ENCODE measurements around the gene CEACAM21. TPM values are rescaled to one million over a fixed set of nuclear protein-coding genes. Genes with fewer than 3 reads are reported as not detected.

Gene CEACAM21
- total RNA-seq, 1 donor from 2014 or later, result not detected

GRCh38 chr19:41616792-41617621 lies 41.0 kb downstream of the CEACAM21 start:
- no peak for TF ChIP-seq CTCF (IDR thresholded peaks at IDR 0.05; ENCODE audit: insufficient read depth, low read length, poor library complexity, severe bottlenecking)
- Histone ChIP-seq H3K36me3 (ENCODE audit: control insufficient read depth, insufficient read depth, low read length) (no peaks in the 10 kb centered on the region), H3K4me3 (ENCODE audit: low read depth, low read length) (no peak overlapping the region), H3K27me3 (ENCODE audit: control insufficient read depth, insufficient read depth, low read length) (no peaks in the 10 kb centered on the region)
- DNase-seq (ENCODE audit: low read depth), result no peak

GRCh38 chr19:41617941-41618730 lies 42.2 kb downstream of the CEACAM21 start:
- Histone ChIP-seq H3K4me3 (ENCODE audit: low read depth, low read length) (no peak overlapping the region), H3K27me3 (ENCODE audit: control insufficient read depth, insufficient read depth, low read length) (no peaks in the 10 kb centered on the region), H3K36me3 (ENCODE audit: control insufficient read depth, insufficient read depth, low read length) (no peaks in the 10 kb centered on the region)
- no peak for TF ChIP-seq CTCF (IDR thresholded peaks at IDR 0.05; ENCODE audit: insufficient read depth, low read length, poor library complexity, severe bottlenecking)
- no peak for DNase-seq (ENCODE audit: low read depth)

- Histone ChIP-seq H3K4me3 (ENCODE audit: low read depth, low read length) (no peak overlapping the region), H3K27me3 (ENCODE audit: control insufficient read depth, insufficient read depth, low read length) (no peaks in the 10 kb centered on the region), H3K36me3 (ENCODE audit: control insufficient read depth, insufficient read depth, low read length) (no peaks in the 10 kb centered on the region)
- no peak for TF ChIP-seq CTCF (IDR thresholded peaks at IDR 0.05; ENCODE audit: insufficient read depth, low read length, poor library complexity, severe bottlenecking)
- no peak for DNase-seq (ENCODE audit: low read depth)
These were observed 43.1 kb downstream of the CEACAM21 start for GRCh38 chr19:41619018-41619556.

GRCh38 chr19:41620171-41620570 lies 44.2 kb downstream of the CEACAM21 start:
- H3K36me3 ChIP-seq (ENCODE audit: control insufficient read depth, insufficient read depth, low read length), result no peaks in the 10 kb centered on the region
- no peak for TF ChIP-seq CTCF (IDR thresholded peaks at IDR 0.05; ENCODE audit: insufficient read depth, low read length, poor library complexity, severe bottlenecking)
- no peak for DNase-seq (ENCODE audit: low read depth)
- no peak overlapping the region for H3K4me3 ChIP-seq (ENCODE audit: low read depth, low read length)
- H3K27me3 ChIP-seq (ENCODE audit: control insufficient read depth, insufficient read depth, low read length), result no peaks in the 10 kb centered on the region

DNA sequence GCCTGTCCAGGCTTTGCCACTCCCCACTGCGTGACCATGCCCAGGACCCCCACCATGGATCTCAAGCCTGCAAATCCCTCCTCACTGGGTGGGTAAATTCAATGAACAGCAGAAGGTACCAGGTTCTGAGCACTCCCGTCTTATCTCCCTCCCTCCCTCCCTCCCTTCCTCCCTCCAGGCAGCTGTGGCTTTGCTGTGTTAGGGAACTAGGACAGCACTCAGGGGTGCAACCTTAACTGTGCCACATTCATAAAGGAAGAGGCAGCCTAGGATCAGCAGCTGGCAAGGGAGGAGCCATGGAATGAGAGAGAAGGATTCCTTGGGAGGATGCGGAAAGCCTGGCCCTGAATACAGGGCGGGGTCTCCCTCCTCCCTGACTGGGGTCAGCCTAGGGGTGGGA lies 45.3 kb downstream of the CEACAM21 start:
- TF ChIP-seq CTCF (IDR thresholded peaks at IDR 0.05; ENCODE audit: insufficient read depth, low read length, poor library complexity, severe bottlenecking), result no peak
- DNase-seq (ENCODE audit: low read depth), result no peak
- H3K36me3 ChIP-seq (ENCODE audit: control insufficient read depth, insufficient read depth, low read length), result no peaks in the 10 kb centered on the region

More for the DNA sequence above, 45.3 kb downstream of the CEACAM21 start:
- Histone ChIP-seq H3K27me3 (ENCODE audit: control insufficient read depth, insufficient read depth, low read length) (no peaks in the 10 kb centered on the region), H3K4me3 (ENCODE audit: low read depth, low read length) (no peak overlapping the region)
